HG03571 (cell line): ENCODE results near the gene TBX21.

Experiments
- ATAC-seq: cut with Tn5 transposase; IDR thresholded peaks from one replicate; pipeline ENCODE4 v1.9.1; 2021; ENCODE audit not compliant: unreplicated experiment

The TBX21 gene

DNA sequence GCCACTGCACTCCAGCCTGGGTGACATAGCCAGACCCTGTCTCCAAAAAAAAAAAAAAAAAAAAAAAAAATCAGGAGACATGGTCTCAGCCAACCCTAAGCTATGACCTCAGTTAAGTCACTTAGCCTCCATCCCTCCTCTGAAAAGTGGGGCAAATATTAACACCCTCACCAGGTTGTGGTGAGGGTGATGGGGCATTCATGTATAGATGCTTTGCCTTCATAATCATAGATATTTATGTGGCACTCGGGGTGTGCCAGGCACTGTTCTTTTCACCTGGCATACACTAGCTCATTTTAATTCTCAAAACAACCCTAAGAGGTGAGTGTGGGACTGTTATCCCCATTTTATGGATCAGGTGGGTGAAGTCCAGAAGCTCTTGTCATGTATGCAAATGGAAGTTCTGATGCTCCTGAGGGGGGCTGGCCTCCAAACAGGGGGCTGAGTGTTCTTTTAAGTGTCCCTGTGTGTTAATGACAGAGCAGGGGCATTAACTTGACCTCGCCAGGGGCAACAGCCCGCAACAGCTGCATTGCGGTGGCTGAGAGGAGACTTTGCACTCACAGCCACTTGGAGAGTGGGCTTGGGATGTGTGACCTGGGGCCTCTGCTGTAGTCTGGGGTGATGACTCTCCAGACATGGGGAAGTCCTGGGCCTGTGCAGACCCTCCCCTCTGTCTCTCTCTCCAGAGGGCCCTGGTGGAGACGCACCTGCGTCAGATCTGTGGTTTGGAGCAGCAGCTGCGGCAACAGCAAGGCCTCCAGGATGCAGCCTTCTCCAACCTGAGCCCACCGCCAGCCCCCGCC, 34.9 kb upstream of the TBX21 start:
- no peak for ATAC-seq

DNA sequence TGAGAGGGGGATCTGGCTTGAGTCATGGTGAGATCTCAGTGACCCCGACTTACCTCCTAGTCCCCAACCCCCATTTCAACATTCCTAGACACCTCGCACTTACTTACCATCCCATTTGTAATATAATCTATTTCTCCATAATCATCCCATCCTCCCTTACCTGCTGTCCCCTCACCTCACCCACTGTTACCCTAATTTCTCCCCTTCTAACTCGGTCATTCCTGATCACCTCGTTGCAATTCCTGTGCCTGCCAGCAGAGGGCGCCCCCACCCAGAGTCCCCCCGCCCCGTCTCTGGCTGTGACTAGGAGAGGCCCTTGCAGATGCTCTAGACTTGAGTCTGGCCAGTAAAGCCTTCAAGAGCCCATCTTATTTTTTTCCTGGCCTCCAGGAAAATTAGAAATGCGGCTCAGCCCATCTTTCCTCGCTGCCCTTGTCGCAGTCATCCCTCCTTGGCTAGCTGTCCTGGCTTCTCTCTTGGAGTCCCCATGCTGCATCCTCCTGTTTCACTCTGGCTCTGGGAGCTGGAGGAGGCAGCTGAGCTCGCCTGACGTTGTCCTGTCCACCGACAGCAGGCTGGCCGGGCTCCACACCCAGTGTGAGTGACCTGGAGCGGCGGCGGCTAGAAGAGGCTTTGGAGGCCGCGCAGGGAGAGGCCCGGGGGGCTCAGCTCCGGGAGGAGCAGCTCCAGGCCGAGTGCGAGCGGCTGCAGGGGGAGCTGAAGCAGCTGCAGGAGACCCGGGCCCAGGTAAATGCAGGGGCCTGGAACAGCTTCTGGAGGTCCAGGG, 34.1 kb upstream of the TBX21 start:
- no peak for ATAC-seq

DNA sequence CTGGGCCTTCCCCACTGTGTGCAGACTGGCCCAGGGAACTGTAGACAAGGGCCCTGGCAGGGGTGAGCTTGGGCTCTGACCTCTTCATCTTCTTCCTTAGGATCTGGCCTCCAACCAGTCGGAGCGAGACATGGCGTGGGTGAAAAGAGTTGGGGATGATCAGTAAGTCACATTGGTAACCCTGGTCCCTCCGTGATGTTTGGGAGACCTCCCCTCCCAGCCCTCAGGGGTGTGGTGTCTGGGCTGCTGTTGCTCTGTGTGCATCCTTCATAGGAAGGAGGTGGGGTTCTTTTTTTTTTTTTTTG, 33.5 kb upstream of the TBX21 start:
- no peak for ATAC-seq

DNA sequence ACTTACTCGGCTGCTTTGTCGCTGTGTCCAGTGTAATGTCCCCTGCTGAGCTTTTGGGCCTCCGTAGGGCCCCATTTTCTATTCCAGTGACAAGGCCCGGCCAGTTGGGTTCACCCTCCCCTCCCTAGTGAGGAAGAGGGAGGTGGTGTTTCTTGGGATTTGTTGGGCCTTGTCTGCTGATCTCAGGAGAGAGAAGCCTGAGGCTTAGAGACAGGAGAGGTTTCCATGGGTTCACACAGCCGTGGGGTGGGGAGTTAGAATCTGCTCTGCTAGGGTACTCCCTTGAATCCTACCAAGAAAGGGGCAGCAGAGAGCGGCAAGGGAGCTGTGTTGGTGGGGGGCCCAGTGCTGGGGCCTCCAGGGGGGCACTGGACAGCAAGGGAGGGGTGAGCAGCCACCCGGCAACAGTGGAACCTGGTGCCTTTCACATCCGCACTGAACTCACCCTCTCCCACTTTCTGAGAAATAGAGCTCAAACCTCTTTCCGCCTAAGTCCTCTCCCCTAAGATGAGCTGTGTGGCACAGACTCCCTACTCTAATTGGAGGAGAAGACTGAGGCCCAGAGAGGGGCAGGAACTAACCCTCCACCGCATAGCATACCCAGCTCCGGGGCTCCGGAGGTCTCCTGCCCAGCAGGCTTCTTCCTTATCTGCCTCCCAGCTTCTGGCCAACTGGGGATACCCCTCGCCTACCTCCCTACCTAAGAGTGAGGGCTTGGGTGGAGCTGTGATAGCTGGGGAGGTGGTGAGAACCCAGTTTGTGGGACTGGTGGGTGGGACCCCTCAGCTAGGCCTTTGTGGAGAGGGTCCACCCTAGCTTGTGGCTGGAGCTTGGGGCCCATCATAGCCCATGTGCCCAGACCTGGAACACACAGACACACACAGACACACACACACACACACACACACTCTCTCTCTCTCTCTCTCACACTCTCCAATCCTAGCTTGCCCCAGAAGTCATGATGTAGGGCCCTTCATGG, 32.3 kb upstream of the TBX21 start:
- ATAC-seq = no peak

DNA sequence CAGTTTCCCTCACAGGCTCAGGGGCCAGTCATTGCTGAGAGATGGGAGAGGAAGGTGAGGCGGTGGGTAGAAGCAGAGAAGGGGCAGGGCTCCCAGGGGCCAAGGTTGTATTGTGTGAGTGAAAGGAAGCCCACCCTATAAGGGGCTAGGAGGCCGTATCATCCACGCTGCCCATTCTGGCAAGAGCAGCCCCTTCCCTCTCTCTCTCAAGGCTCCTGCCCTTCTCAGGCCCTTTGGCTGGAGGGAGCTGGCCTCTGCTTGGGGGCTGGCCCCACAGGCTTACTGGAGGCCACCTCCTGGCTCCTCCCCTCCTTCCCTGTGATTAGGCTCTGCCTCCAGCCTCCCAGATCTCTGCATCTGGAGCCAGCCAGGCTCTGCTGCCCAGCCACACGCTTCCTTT, 31.4 kb upstream of the TBX21 start:
- ATAC-seq = no peak

DNA sequence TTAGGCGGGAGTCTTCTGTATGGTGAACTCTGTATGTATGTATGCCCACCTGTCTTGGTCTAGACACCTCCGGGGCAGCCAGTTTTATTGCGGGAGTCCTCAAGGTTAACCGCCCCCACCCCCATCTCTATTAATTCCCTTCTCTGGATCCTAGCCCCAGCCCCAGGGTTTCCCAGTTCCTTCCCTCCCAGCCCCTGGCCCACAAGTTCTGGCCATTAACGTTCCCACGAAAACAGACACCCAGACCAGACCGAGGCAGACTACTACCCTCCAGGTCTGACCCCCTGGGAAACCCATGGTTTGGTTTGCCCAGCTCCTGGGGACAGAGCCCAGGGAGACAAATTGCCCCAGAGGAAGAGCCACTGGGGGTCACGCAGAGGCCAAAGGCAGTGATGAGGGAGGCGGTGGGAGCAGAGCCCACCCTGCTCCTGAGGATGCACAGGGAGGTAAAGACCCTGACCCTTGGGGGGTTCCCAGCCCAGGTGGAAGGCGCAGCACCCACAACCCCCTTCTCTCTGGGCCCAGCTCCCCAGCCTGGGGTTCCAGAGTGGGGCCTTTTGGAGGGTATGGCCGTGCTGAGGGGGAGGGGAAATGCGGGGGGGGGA, 30.5 kb upstream of the TBX21 start:
- no peak for ATAC-seq

DNA sequence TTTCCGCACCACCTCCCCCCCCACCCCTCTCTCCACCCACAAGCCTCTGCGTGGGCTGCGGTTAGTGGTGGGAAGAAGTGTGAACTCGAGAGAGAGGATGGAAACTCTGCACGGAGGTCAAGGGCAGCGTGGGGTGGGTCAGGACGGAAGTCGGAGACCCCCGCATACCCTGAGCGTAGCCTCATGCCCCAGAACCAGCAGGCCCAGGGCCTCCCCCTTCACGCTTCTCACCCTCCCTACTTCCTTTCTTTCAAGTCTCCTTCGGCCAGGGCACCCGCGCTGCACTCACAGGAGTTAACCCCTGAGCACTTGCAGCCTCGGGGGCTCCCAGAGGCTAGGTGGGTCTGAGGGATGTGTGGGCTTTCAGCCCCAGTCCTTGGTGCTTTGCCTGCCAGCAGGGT, 29.8 kb upstream of the TBX21 start:
- ATAC-seq = no peak

DNA sequence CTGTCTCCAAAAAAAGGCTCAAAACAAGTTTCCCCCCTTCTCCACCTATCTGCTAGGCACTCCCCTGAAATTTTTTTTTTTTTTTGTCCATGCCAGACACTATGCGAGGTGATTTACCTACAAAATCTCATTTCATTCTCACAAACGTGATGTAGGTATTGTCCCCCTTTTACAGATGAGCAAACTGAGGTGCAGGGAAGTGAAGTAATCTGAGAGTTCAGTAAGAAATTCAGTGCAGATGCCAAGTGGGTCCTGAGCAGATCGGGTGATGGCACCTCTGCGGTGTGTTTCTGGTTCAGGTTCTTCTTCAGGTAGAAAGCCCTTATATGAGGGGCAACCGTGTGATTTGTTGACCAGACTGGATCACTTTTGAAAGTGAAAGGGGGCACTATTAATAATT, 29.4 kb upstream of the TBX21 start:
- ATAC-seq = no peak

DNA sequence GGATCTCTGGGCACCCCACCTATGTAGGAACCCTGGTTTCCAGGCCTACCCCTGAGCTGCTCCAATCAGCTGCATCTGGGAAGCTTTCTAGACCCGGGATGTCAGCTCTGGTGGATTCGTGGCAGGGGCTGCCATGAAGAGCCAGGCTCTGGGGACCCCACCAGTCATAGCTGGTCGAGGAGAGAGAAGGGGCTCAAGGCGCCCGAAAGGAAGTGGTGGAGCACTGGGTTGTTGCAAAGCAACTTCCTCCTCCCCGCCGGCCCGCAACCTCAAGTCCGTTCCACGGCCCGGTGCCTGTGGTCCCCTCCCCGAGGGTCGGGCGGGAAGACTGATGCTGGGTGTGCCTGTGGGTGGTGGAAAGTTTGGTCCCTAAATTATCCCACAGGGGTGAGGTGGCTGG, 28.9 kb upstream of the TBX21 start:
- no peak for ATAC-seq

DNA sequence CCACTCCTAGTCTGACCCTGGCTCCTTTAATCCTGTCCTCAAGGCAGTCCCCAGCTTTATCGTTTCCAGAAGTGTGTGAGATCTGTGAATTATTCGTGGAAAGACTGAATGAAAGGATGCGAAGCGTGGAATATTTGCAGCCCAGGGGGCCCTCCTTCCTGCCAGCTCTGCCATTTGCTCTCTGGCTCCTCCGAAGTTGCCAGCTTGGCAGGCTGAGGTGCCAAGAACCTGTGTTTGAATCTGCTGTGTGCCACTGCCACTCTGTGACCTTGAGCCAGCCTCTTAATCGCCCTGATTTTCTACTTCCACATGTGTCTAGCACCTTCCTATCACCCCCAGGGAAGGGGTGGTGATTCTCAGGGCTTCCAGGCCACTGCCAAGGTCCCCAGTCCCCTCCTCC, 28.3 kb upstream of the TBX21 start:
- no peak for ATAC-seq

DNA sequence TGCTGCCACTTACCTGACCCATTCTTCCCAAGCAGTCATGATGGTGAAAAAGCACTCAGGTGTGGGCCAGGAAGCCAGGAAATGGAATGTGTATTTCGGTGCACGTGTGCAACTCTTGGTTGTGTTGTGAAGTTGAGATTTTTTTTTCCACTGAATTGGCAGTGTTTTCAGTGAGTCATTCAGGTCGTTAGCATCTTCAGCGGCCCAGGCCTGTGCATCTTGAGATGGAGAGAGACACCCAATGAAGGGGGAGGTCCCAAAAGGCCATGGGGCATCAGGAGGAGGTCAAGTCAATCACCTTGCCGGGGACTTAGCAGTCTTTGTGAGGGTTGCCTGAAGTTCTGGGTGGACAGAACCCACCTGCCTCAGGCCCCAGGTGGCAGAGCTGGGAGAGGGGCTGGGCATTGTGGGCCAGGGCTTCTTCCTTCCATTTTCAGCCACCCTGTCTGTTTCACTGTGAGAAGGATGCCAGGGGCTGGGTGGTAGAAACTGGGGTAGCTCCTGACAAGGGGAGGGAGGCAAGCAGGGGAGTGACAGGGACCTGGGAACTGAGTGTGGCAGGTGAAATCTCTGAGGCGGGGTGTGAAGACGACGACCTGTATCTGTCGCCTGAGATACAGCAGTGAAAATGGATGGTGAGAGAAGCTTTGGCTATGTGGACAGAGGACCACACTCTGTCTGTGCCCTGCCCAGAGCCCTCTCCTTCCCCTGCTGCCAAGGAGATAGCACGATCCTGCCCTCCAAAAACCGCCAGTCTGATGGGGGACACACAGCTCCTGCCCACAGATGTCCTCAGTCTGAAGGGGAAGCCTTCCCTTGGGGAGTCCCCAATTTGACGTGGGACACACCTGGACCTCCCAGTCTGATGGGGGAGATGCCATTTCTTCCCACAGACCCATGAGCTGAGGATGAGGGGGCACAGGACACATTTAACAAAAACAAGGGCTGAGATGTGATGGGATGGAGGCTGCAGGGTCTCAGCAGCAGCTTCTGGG, 27.2 kb upstream of the TBX21 start:
- ATAC-seq = no peak

DNA sequence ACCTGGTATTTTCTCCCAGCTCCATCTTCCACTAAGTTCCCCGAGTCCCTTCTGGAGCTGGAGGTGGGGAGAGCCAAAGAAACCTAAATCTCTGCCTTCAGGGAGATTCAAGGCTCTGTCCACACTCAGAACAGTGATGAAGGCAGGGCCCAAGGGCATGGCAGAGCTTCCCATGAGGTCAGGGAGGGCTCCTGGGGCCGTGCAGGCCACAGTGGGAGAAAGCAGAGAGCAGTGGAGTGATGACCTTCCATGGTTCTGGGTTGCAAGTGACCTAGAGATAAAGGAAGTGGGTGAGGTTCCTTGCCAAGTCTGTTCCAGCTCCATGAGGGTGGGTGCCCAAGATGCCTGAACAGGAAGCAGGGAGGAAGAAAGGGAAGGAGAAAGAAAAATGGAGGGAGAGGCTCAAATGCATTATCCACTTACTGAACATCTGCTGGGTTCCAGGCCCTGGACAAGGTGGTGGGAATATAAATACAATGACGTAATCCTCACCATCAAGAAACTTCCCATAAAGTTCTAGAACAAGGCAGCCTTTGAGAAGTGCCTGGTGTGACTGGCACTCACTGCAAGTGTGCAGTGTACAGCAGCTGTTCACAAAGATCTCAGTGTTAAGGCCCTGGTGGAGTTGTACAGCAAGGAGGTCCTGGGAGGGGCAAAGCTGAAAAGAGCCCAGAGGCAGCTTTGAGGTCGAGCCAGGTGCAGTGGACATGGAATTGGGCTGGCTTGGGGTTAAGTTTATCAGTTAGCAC, 25.8 kb upstream of the TBX21 start:
- no peak for ATAC-seq

DNA sequence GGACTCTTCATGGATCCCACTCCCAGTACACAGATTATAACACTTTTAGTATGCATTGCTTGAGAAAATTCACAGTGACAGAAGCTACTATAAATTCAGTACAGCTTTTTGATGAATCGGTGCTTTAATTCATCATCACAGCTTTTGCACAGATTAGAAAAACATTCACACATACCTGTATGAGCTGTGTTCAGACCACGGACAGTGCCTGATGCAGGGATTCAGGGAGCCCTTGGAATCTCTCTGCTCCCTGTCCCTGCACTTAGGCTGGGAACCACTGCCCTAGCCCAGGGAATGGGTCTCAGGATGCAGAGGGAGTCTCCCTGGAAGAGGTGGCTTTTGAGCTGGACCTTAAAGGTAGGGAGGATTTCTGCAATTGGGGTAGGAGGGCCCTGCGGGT, 25.2 kb upstream of the TBX21 start:
- no peak for ATAC-seq

DNA sequence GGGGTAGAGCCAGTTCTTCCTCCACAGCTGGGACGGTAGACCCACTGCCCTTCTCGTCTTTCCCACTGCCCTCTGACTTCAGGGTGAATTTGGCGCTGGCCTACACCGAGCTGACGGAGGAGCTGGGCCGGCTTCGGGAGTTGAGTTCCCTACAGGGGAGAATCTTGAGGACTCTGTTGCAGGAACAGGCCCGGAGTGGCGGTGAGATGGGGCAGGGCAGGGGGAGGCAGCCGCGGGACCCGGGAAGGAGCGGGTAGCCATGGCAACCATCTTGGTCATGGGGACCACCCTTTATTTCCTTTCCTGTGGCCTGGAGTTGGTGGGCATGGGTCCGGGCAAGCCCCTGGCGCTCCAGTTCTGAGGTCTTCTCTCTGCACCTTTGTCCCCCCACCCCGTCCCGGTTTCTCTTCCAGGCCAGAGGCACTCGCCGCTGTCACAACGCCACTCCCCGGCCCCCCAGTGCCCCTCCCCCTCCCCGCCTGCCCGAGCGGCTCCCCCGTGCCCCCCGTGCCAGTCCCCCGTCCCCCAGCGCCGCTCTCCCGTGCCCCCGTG, 24.6 kb upstream of the TBX21 start:
- no peak for ATAC-seq

DNA sequence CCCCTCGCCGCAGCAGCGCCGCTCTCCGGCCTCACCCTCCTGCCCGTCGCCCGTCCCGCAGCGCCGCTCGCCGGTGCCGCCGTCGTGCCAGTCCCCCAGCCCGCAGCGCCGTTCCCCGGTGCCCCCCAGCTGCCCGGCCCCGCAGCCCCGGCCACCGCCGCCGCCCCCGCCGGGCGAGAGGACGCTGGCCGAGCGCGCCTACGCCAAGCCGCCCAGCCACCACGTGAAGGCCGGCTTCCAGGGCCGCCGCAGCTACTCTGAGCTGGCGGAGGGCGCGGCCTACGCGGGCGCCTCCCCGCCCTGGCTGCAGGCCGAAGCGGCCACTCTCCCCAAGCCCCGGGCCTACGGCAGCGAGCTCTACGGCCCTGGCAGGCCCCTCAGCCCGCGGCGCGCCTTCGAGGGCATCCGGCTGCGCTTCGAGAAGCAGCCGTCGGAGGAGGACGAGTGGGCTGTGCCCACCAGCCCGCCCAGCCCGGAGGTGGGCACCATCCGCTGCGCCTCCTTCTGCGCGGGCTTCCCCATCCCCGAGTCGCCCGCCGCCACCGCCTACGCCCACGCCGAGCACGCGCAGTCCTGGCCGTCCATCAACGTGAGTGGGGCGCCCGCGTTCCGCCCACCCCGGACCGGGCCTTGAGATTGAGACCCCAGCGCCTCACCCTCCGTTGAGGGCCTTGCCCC, 24.0 kb upstream of the TBX21 start:
- no peak for ATAC-seq

DNA sequence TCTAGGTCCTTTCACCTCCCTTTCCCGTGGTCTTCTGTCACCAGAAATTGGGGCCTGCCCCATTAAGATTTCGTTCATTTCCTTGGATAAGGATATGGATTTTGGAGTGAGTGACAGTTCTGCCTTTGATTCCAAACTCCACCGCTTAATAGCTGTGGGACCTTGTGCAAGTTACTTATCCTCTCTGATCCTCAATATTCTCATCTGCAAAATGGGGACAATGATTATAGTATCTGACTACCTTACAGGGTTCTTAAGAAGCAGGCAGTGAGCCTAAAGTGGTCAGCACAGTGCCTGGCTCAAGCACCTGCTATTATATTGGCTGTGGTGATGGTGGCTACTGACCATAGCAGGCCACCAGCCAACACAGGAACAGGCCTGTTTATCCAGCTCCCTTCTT, 23.4 kb upstream of the TBX21 start:
- ATAC-seq = no peak

DNA sequence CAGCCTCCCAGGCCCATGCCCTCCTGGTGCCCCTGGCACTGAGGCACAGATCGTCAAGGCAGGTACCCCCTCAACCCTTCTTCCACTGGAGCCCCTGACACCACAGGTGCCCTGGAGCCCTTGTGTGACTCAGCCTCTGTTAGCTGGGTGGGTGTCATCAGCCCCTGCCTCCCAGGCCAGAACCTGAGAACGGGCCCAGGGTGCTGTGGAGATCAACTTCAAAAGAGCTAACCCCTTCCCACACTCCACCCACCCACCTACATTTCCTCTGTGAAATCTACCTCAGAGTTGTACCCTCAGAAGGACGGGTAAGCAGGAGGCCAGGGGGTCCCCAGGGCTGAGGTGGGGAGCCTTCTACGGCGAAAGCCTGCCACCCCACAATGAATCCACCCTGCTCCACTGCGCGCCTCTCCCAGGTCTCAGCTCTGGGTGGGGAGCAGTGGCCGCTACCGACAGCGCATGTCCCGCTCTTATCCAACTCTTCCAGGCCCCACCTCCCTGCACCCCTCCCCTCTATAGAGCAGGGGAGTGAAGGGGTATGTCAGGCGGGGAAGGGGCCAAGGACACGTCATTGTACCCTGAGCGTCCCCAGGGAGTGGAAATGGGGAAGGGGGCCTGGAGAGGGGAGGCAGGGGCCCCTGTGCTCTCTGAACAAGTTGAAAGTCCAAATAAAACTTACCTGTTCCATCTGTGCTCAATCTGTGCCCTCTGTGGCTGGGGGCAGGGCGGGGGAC, 21.5 kb upstream of the TBX21 start:
- ATAC-seq = no peak
